HG03060 (cell line): Measurements from ENCODE around the gene BSND.

Experiments
- ATAC-seq: cut with Tn5 transposase; IDR thresholded peaks from one replicate; pipeline ENCODE4 v1.9.1; 2021; ENCODE audit warnings: low read depth, moderate number of reproducible peaks; ENCODE audit not compliant: unreplicated experiment

BSND gene

DNA sequence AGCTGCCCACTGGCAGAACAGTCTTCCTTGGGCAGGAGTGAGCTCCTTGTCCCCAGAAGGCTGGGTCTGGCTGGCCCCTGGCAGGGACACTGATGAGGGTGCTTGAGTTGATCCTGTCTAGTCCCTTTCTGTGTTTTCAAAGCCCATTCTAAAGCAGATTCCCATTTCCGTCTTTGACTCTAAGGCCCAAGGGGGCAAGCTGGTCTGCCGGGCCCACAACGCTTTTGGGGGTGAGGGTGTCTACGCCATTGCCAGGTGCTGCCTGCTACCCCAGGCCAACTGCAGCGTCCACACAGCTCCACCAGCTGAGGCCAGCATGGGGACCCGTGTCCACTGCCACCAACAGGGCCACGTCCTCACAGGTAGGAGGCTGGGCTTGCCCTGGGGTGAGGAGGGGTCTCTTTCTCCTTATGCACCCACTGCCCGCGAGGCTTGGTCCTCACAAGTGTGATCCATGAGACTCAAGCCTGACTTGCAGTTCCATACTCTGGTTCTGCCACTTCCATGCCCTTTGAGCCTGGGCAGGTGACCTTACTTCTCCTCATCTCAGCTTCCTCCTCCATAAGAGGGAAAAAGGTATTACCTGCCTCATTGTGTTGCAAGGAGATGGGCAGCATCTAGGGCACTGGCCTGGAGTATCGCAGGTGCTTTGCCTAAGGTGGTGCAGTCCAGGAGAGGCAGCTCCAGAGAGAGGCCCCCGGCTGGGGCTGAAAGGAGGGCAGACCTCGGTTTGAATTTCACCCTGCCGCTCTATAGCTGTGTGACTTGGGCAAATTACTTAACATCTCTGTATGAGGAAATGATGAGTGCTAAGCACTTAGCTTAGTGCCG, 60.8 kb downstream of the BSND start:
- no peak for ATAC-seq

DNA sequence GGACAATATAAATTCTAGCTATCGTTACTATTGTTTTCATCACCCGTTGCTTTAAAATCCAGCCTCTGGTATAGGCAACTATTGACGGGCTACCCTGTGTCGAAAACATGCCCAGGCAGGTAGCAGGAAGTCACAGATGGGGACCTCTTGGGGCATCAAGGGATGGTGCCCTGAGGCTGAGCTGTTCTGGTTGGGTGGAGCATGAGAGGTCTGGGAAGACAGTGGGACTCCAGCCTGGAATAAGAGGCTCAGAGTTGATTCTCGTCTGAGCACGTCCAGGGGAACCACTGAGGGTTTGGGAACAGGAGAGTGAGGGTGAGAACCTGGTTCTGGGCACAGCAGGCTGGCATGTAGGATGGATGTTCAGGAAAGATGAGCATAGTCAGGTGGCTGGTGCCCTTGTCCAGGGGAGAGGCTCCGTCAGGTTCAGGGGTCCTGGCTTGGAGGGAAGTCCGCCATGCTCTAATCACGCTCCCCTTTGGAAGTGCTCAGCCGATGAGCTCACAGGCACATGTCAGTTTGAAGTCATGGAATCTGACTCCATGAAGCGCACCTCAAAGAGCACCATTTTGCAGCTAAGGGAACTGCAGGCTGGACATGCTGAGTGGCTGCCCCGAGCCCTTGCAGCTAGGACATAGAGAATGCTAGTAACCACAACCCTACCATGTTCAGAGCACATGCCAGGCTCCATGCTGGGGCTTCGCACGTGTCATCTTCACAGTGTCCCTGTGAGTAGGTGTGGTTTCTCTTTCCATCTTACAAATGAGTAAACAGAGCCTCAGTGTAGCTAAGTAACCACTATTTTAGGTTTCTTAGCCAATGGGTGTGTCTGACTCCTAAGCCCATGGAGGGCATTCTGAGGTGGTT, 61.6 kb downstream of the BSND start:
- ATAC-seq, result no peak

DNA sequence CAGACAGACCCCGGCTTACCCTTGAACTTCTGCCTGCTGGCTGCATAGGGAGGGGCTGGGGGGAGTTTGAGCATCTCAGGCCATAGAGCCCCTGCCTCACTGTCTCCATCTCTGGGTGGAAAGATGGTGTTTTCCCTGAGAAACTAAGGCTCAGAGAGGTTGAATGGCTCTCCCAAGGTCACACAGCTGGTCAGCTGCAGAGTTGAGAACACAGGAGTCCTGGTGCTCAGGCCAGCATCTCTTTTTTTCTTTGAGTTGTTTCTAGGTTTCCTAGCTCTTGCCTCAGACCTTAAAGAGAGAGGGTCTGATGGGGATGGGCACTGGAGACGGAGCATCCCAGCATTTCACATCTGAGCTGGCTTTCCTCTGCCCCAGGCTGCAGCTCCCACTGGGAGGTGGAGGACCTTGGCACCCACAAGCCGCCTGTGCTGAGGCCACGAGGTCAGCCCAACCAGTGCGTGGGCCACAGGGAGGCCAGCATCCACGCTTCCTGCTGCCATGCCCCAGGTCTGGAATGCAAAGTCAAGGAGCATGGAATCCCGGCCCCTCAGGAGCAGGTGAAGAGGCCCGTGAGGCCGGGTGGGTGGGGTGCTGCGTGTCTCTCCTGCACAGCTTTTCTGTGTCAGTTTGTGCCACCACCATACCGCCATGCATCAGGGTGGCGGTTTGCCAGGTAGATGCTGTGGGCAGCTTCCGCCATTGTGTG, 62.4 kb downstream of the BSND start:
- ATAC-seq, result no peak
